Measurements from ENCODE around the gene RBM20. TPM values are rescaled to one million over a fixed set of nuclear protein-coding genes. Genes with fewer than 3 reads are reported as not detected.
"Not testable (repeated sequence)": the region's sequence is repeated elsewhere in the genome, so short reads cannot be mapped to it uniquely, and the experiment has no call there.

Gene RBM20
- total RNA-seq, 1 donor from 2014 or later = 0.32 TPM

- H3K9me3 Mint-ChIP-seq = peaks cover 3% of the 10 kb centered on the region
- Histone ChIP-seq H3K36me3 (no peaks in the 10 kb centered on the region), H3K4me2 (no peak overlapping the region), H3K9me3 (ENCODE audit: low read depth) (no peaks in the 10 kb centered on the region), H4K20me1 (ENCODE audit: low read depth) (no peaks in the 10 kb centered on the region), H3F3A (ENCODE audit: low read depth) (no peaks in the 10 kb centered on the region), H3K4me1 (peaks cover 3% of the 10 kb centered on the region), H3K4me3 (no peak overlapping the region), H3K27me3 (peaks cover 51% of the 10 kb centered on the region), H3K9ac (no peak overlapping the region), H2AFZ (replicated peaks) (no peak overlapping the region), H3K79me2 (ENCODE audit: low read depth) (no peaks in the 10 kb centered on the region), H3K27ac (no peak overlapping the region)
- H3K36me3 Mint-ChIP-seq = no peaks in the 10 kb centered on the region
- peaks cover 15% of the 10 kb centered on the region for H3K4me1 Mint-ChIP-seq
- TF ChIP-seq EZH2phosphoT487 (IDR thresholded peaks at IDR 0.05) = no peak
- DNase-seq (ENCODE audit: low spot score) = no peak
- H3K4me3 Mint-ChIP-seq = no peak overlapping the region
- H3K27me3 Mint-ChIP-seq (ENCODE audit: insufficient read depth, low read depth) = peaks cover 5% of the 10 kb centered on the region
- no peak overlapping the region for H3K27ac Mint-ChIP-seq
Measured at GRCh38 chr10:110661292-110661691, 17.2 kb downstream of the RBM20 start.

DNA sequence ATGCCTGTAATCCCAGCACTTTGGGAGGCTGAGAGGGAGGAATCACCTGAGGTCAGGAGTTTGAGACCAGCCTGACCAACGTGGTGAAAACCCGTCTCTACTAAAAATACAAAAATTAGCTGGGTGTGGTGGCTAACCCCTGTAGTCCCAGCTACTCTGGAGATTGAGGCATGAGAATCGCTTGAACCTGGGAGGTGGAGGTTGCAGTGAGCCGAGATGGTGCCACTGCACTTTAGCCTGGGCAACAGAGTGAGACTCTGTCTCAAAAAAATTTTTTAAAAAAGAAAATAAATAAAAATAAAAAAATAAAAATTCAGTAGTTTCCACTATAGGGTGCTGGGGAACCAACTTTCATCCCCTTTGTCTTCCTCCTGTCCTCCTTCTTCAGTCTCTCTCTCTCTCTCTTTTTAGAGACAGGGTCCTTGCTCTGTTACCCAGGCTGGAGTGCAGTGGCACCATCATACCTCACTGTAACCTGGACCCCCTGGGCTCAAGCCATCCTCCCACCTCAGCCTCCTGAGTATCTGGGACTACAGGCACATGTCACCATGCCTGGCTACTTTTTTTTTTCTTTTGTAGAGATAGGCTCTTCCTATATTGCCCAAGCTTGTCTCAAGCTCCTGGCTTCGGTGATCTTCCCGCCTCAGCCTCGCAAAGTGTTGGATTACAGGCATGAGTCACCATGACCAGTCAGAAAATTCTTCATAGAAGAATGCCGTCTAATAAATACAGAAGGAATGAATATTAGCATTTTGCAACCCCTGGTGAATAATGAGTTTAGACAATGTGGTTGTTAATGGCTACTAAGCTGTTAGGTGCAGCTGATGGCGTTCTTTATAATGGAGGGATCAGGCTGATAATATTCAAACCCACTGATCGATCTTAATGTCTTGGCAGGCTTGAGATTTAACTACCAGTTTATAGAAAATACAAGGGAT, 20.6 kb downstream of the RBM20 start:
- no peak overlapping the region for H3K27ac Mint-ChIP-seq
- DNase-seq (ENCODE audit: low spot score) = no peak
- TF ChIP-seq EZH2phosphoT487 (IDR thresholded peaks at IDR 0.05) (no peak), CTCF (IDR thresholded peaks at IDR 0.05) (no peak), EZH2 (IDR thresholded peaks at IDR 0.05) (no peak)
- H3K4me3 Mint-ChIP-seq = no peak overlapping the region
- H3K27ac ChIP-seq = no peak overlapping the region
- peaks cover 86% of the 10 kb centered on the region for H3K27me3 ChIP-seq
- peaks cover 9% of the 10 kb centered on the region for H4K20me1 ChIP-seq (ENCODE audit: low read depth)
- H3K36me3 ChIP-seq = no peaks in the 10 kb centered on the region
- H3K4me2 ChIP-seq = no peak overlapping the region
- H3K27me3 Mint-ChIP-seq (ENCODE audit: insufficient read depth, low read depth) = peaks cover 8% of the 10 kb centered on the region
- no peaks in the 10 kb centered on the region for H3K79me2 ChIP-seq (ENCODE audit: low read depth)
- no peak overlapping the region for H3K9ac ChIP-seq
- H3K4me3 ChIP-seq = no peak overlapping the region
- H3F3A ChIP-seq (ENCODE audit: low read depth) = peaks cover 16% of the 10 kb centered on the region
- peaks cover 25% of the 10 kb centered on the region for H3K4me1 Mint-ChIP-seq
- no peaks in the 10 kb centered on the region for H3K9me3 ChIP-seq (ENCODE audit: low read depth)
- peaks cover 16% of the 10 kb centered on the region for H3K4me1 ChIP-seq
- H3K9me3 Mint-ChIP-seq = peaks cover 3% of the 10 kb centered on the region
- H2AFZ ChIP-seq (replicated peaks) = no peak overlapping the region
- H3K36me3 Mint-ChIP-seq = no peaks in the 10 kb centered on the region

- not testable (repeated sequence) for H3K36me3 Mint-ChIP-seq; H3K36me3 ChIP-seq; H3K4me3 ChIP-seq; H3K4me3 Mint-ChIP-seq; H3K4me2 ChIP-seq; H3K9me3 ChIP-seq (ENCODE audit: low read depth); H3K27ac Mint-ChIP-seq; H3K27me3 Mint-ChIP-seq (ENCODE audit: insufficient read depth, low read depth); DNase-seq (ENCODE audit: low spot score); H3K27ac ChIP-seq; H2AFZ ChIP-seq (replicated peaks); H3K9me3 Mint-ChIP-seq; H3K9ac ChIP-seq; H3K79me2 ChIP-seq (ENCODE audit: low read depth)
- Histone ChIP-seq H3K4me1 (peaks cover 14% of the 10 kb centered on the region), H3F3A (ENCODE audit: low read depth) (peaks cover 27% of the 10 kb centered on the region), H4K20me1 (ENCODE audit: low read depth) (peaks cover 14% of the 10 kb centered on the region), H3K27me3 (peaks cover 96% of the 10 kb centered on the region)
- peaks cover 24% of the 10 kb centered on the region for H3K4me1 Mint-ChIP-seq
Measured at GRCh38 chr10:110666259-110666658, 22.1 kb downstream of the RBM20 start.

- peaks cover 24% of the 10 kb centered on the region for H3K4me1 Mint-ChIP-seq
- H3K4me1 ChIP-seq = peaks cover 14% of the 10 kb centered on the region
- H3K27ac ChIP-seq = no peak overlapping the region
- peaks cover 29% of the 10 kb centered on the region for H3F3A ChIP-seq (ENCODE audit: low read depth)
- no peaks in the 10 kb centered on the region for H3K36me3 ChIP-seq
- TF ChIP-seq CTCF (IDR thresholded peaks at IDR 0.05) = no peak
- TF ChIP-seq EZH2phosphoT487 (IDR thresholded peaks at IDR 0.05) = no peak
- no peak for TF ChIP-seq EZH2 (IDR thresholded peaks at IDR 0.05)
- no peak overlapping the region for H3K4me2 ChIP-seq
- peaks cover 3% of the 10 kb centered on the region for H3K9me3 Mint-ChIP-seq
- H3K4me3 ChIP-seq = no peak overlapping the region
- H3K36me3 Mint-ChIP-seq = no peaks in the 10 kb centered on the region
- H2AFZ ChIP-seq (replicated peaks) = no peak overlapping the region
- no peak overlapping the region for H3K27ac Mint-ChIP-seq
- no peak overlapping the region for H3K4me3 Mint-ChIP-seq
- no peaks in the 10 kb centered on the region for H3K9me3 ChIP-seq (ENCODE audit: low read depth)
- H4K20me1 ChIP-seq (ENCODE audit: low read depth) = peaks cover 14% of the 10 kb centered on the region
- peaks cover 7% of the 10 kb centered on the region for H3K27me3 Mint-ChIP-seq (ENCODE audit: insufficient read depth, low read depth)
- no peaks in the 10 kb centered on the region for H3K79me2 ChIP-seq (ENCODE audit: low read depth)
- peaks cover 98% of the 10 kb centered on the region for H3K27me3 ChIP-seq
- no peak for DNase-seq (ENCODE audit: low spot score)
- no peak overlapping the region for H3K9ac ChIP-seq
Measured at GRCh38 chr10:110666673-110667072, 22.5 kb downstream of the RBM20 start.

Data from neural progenitor cell (in vitro differentiated cells).